ENCODE results near the gene MCF2L. TPM values are rescaled to one million over a fixed set of nuclear protein-coding genes. Genes with fewer than 3 reads are reported as not detected.
"Not testable (repeated sequence)": the region's sequence is repeated elsewhere in the genome, so short reads cannot be mapped to it uniquely, and the experiment has no call there.

Gene MCF2L
- total RNA-seq, 1 experiment from 2014 or later, result 9.4 TPM

DNA sequence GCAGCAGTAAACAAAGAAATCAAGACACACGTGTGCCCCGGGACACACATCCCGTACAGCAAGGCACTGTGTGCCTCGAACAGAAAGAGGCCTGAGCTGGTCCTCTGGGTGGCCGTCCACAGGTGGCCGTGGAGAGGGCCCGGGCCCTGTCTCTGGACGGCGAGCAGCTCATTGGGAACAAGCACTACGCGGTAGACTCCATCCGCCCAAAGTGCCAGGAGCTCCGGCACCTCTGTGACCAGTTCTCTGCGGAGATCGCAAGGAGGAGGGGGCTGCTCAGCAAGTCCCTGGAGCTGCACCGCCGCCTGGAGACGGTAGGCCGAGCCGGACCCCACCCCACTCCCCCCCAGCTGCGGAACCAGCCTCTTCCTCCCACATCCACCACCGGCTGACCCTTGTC, 105.9 kb downstream of the MCF2L start:
- DNase-seq (ENCODE audit: low read depth in 1 of 2, low spot score in 2 of 2), result no peak
- Histone ChIP-seq H3K36me3 (no peaks in the 10 kb centered on the region), H3K4me3 (no peak overlapping the region), H3K27ac (no peak overlapping the region), H3K27me3 (replicated peaks) (no peaks in the 10 kb centered on the region), H3K4me1 (replicated peaks) (no peaks in the 10 kb centered on the region), H3K9me3 (replicated peaks) (no peaks in the 10 kb centered on the region)

GRCh38 chr13:113075711-113076110, 106.7 kb downstream of the MCF2L start:
- H3K36me3 ChIP-seq, result no peaks in the 10 kb centered on the region
- no peak overlapping the region for H3K4me3 ChIP-seq
- no peaks in the 10 kb centered on the region for H3K4me1 ChIP-seq (replicated peaks)
- no peak for DNase-seq (ENCODE audit: low read depth in 1 of 2, low spot score in 2 of 2)
- no peaks in the 10 kb centered on the region for H3K27me3 ChIP-seq (replicated peaks)
- H3K9me3 ChIP-seq (replicated peaks), result no peaks in the 10 kb centered on the region
- no peak overlapping the region for H3K27ac ChIP-seq

- no peak for DNase-seq (ENCODE audit: low read depth in 1 of 2, low spot score in 2 of 2)
Measured at GRCh38 chr13:113076681-113077401, 107.8 kb downstream of the MCF2L start.

DNA sequence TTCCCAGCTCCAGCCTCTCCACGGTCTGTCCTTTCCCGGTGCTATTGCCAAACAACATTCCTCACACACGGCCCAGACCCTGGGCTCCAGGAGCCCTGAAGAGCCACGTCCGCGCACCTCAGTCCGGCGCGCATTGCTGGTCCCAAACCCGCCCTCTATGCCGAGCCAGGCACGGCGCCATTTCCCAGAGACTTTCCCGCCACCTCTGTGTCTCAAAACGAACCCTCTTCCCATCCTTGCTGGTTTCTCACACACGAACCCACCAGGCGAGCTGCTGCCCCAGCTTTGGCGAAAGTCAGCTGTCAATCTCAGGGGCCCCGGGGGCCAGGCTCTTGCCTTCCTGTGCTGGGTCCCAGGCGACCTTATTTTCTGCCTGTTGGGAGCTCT, 108.5 kb downstream of the MCF2L start:
- H3K36me3 ChIP-seq, result no peaks in the 10 kb centered on the region
- H3K27ac ChIP-seq, result no peak overlapping the region
- H3K4me1 ChIP-seq (replicated peaks), result no peaks in the 10 kb centered on the region
- H3K4me3 ChIP-seq, result no peak overlapping the region
- no peaks in the 10 kb centered on the region for H3K9me3 ChIP-seq (replicated peaks)
- no peak for DNase-seq (ENCODE audit: low read depth in 1 of 2, low spot score in 2 of 2)
- no peaks in the 10 kb centered on the region for H3K27me3 ChIP-seq (replicated peaks)

More at GRCh38 chr13:113076681-113077401, 107.8 kb downstream of the MCF2L start:
- Histone ChIP-seq H3K27me3 (replicated peaks) (no peaks in the 10 kb centered on the region), H3K4me1 (replicated peaks) (no peaks in the 10 kb centered on the region), H3K27ac (no peak overlapping the region), H3K4me3 (no peak overlapping the region), H3K36me3 (no peaks in the 10 kb centered on the region), H3K9me3 (replicated peaks) (no peaks in the 10 kb centered on the region)

DNA sequence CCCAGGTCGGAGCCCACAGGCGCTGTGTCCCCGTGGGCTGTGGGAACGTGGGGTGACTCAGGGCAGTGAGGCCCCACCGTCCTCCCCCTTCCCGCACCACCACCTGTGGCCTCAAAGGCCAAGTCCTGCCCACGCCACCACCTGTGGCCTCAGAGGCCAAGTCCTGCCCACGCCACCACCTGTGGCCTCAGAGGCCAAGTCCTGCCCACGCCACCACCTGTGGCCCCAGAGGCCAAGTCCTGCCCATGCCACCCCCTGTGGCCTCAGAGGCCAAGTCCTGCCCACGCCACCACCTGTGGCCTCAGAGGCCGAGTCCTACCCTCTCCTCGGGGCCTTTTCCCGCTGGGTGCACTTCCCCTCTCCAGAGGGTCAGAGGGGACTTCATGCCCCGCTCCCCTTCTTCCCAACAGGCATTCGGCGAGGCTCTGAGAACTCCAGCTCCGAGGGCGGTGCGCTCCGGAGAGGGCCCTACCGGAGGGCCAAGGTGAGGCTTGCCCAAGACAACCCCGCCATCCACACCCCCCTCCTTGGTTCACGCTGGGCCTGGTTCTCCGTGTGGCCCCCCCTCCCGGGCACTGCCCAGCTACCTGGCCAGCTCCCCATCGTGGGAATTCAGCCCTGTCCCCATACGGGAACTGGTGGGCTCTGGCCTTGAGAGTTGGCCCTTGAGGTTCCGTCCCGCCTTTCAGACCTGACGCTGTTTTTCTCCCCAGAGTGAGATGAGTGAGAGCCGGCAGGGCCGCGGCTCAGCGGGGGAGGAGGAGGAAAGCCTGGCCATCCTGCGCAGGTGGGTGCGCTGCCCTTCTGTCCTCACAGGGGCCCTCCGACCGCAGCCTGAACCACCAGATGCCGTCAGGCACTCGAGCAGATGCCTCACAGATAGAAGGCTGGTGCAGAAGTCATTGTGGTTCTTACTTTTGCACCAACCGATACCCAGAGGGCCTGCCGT, 109.2 kb downstream of the MCF2L start:
- H3K27me3 ChIP-seq (replicated peaks), result no peaks in the 10 kb centered on the region
- H3K36me3 ChIP-seq, result no peaks in the 10 kb centered on the region
- H3K27ac ChIP-seq, result no peak overlapping the region
- DNase-seq (ENCODE audit: low read depth in 1 of 2, low spot score in 2 of 2), result no peak
- H3K4me1 ChIP-seq (replicated peaks), result no peaks in the 10 kb centered on the region
- no peak overlapping the region for H3K4me3 ChIP-seq
- H3K9me3 ChIP-seq (replicated peaks), result no peaks in the 10 kb centered on the region

DNA sequence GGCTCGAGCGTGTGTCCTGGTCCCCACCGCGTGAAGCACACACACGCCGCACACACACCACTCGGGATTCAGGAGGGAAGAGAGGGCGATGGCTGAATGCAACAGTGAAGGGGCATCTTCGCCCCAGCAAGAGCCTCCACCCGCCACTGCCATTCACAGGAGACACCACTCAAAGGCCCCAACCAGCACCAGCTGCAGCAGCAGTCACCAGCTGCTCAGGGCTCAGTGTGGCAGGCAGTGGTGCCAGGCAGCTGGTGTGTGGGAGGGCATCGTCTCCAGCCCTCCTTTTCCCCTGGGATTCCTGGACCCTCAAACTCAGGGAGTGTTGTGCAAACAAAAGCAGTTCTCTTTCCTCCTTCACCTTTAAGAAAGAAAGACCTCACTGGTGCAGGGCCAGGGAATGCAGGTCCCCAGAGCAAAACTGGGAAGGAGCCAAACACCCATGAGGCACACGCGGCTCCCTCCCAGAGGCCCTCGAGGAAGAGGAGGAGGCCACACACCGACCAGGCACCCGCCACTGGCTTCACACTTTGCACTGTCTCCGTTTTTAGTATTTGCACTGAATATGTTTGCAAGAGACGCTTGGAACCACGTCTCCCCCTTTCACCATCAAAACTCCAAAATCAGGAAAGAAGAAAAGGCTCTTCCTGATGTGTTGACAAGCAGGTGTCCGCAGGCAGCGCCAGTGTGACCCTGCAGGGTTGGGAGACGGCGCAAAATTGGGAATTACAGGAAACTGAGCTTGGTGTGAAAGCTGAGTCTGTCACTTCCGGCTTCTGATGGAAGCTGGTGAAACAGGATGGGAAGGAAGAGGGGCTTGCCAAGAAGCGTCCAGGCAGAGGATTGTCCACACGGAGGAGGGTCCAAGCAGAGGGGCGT, 110.1 kb downstream of the MCF2L start:
- DNase-seq (ENCODE audit: low read depth in 1 of 2, low spot score in 2 of 2), result no peak
- no peak overlapping the region for H3K27ac ChIP-seq
- H3K9me3 ChIP-seq (replicated peaks), result no peaks in the 10 kb centered on the region
- no peaks in the 10 kb centered on the region for H3K36me3 ChIP-seq
- H3K27me3 ChIP-seq (replicated peaks), result no peaks in the 10 kb centered on the region
- H3K4me3 ChIP-seq, result no peak overlapping the region
- no peaks in the 10 kb centered on the region for H3K4me1 ChIP-seq (replicated peaks)

DNA sequence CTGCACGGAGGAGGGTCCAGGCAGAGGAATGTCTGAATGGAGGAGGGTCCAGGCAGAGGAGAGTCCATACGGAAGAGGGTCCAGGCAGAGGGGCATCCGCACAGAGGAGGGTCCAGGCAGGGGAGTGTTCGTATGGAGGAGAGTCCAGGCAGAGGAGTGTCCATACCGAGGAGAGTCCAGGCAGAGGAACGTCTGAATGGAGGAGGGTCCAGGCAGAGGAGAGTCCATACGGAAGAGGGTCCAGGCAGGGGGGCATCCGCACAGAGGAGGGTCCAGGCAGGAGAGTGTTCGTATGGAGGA, 110.7 kb downstream of the MCF2L start:
- H3K4me3 ChIP-seq; H3K4me1 ChIP-seq (replicated peaks); H3K36me3 ChIP-seq; H3K27me3 ChIP-seq (replicated peaks); DNase-seq (ENCODE audit: low read depth in 1 of 2, low spot score in 2 of 2); H3K9me3 ChIP-seq (replicated peaks); H3K27ac ChIP-seq: not testable (repeated sequence)

GRCh38 chr13:113080361-113080831, 111.4 kb downstream of the MCF2L start:
- Histone ChIP-seq H3K36me3 (no peaks in the 10 kb centered on the region), H3K9me3 (replicated peaks) (no peaks in the 10 kb centered on the region), H3K4me1 (replicated peaks) (no peaks in the 10 kb centered on the region), H3K27ac (no peak overlapping the region), H3K4me3 (no peak overlapping the region), H3K27me3 (replicated peaks) (no peaks in the 10 kb centered on the region)
- DNase-seq (ENCODE audit: low read depth in 1 of 2, low spot score in 2 of 2), result no peak

- Histone ChIP-seq H3K9me3 (replicated peaks) (no peaks in the 10 kb centered on the region), H3K4me1 (replicated peaks) (no peaks in the 10 kb centered on the region), H3K27me3 (replicated peaks) (no peaks in the 10 kb centered on the region), H3K4me3 (no peak overlapping the region), H3K27ac (no peak overlapping the region), H3K36me3 (no peaks in the 10 kb centered on the region)
- no peak for DNase-seq (ENCODE audit: low read depth in 1 of 2, low spot score in 2 of 2)
Measured at GRCh38 chr13:113080901-113081521, 112.0 kb downstream of the MCF2L start.

GRCh38 chr13:113082198-113083021, 113.4 kb downstream of the MCF2L start:
- no peak for DNase-seq (ENCODE audit: low read depth in 1 of 2, low spot score in 2 of 2)
- H3K9me3 ChIP-seq (replicated peaks), result no peaks in the 10 kb centered on the region
- H3K4me1 ChIP-seq (replicated peaks), result no peaks in the 10 kb centered on the region
- no peak overlapping the region for H3K4me3 ChIP-seq
- no peaks in the 10 kb centered on the region for H3K27me3 ChIP-seq (replicated peaks)
- no peaks in the 10 kb centered on the region for H3K36me3 ChIP-seq
- no peak overlapping the region for H3K27ac ChIP-seq

GRCh38 chr13:113083022-113083373, 114.0 kb downstream of the MCF2L start:
- no peak overlapping the region for H3K4me3 ChIP-seq
- H3K36me3 ChIP-seq, result no peaks in the 10 kb centered on the region
- no peaks in the 10 kb centered on the region for H3K4me1 ChIP-seq (replicated peaks)
- H3K27me3 ChIP-seq (replicated peaks), result no peaks in the 10 kb centered on the region
- H3K9me3 ChIP-seq (replicated peaks), result no peaks in the 10 kb centered on the region
- no peak overlapping the region for H3K27ac ChIP-seq
- no peak for DNase-seq (ENCODE audit: low read depth in 1 of 2, low spot score in 2 of 2)

GRCh38 chr13:113083402-113084061, 114.5 kb downstream of the MCF2L start:
- H3K27ac ChIP-seq, result no peak overlapping the region
- no peaks in the 10 kb centered on the region for H3K4me1 ChIP-seq (replicated peaks)
- H3K27me3 ChIP-seq (replicated peaks), result no peaks in the 10 kb centered on the region
- H3K36me3 ChIP-seq, result no peaks in the 10 kb centered on the region
- no peak overlapping the region for H3K4me3 ChIP-seq
- H3K9me3 ChIP-seq (replicated peaks), result no peaks in the 10 kb centered on the region
- DNase-seq (ENCODE audit: low read depth in 1 of 2, low spot score in 2 of 2), result no peak
